ENCODE measurements around the gene C9orf72. TPM values are rescaled to one million over a fixed set of nuclear protein-coding genes. Genes with fewer than 3 reads are reported as not detected.

Gene C9orf72
- total RNA-seq, 1 donor from 2014 or later: 32.9 TPM

DNA sequence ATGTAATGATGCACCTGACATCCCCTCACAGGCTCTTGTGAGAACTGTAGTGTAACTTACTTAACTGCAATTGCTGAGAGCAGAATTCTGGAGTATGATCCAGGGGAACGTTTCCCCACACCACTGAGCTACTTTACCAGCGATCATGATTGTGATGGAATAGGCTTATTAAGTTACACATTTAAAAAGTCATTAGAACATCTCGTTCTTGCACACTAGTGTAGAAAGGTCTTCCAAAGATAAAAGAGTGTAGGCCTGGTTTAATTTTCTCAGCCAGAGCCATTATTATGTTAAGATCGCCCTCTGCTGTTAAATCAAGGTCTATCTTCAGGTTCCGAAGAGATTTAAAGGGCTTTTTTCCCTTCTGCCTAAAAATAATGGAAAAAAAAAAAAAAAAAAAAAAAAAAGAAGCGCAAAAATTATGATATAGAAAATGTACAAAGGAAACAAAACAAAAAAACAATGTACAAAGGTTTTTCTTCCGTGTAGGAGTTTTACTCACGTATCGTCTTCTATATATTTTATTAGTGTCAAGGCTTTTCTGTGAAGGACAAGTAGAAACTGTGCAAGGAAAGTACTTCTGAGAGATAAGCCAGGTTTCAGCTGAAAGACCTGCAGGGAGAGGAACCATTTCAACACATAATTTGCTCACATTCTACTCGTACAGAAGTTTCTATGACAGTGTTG lies 25.1 kb downstream of the C9orf72 start:
- Mint-ChIP-seq H3K9me3 (no peaks in the 10 kb centered on the region), H3K36me3 (ENCODE audit: low read depth) (peaks cover 12% of the 10 kb centered on the region), H3K4me1 (no peaks in the 10 kb centered on the region), H3K27ac (ENCODE audit: unreplicated experiment) (no peak overlapping the region), H3K27me3 (ENCODE audit: low read depth) (no peaks in the 10 kb centered on the region), H3K4me3 (no peak overlapping the region)
- TF ChIP-seq, protein P1, sequence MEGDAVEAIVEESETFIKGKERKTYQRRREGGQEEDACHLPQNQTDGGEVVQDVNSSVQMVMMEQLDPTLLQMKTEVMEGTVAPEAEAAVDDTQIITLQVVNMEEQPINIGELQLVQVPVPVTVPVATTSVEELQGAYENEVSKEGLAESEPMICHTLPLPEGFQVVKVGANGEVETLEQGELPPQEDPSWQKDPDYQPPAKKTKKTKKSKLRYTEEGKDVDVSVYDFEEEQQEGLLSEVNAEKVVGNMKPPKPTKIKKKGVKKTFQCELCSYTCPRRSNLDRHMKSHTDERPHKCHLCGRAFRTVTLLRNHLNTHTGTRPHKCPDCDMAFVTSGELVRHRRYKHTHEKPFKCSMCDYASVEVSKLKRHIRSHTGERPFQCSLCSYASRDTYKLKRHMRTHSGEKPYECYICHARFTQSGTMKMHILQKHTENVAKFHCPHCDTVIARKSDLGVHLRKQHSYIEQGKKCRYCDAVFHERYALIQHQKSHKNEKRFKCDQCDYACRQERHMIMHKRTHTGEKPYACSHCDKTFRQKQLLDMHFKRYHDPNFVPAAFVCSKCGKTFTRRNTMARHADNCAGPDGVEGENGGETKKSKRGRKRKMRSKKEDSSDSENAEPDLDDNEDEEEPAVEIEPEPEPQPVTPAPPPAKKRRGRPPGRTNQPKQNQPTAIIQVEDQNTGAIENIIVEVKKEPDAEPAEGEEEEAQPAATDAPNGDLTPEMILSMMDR (conservative IDR thresholded peaks at IDR 0.05): peak; percentile 73
- no peak for DNase-seq (ENCODE audit: low read depth, low spot score)

DNA sequence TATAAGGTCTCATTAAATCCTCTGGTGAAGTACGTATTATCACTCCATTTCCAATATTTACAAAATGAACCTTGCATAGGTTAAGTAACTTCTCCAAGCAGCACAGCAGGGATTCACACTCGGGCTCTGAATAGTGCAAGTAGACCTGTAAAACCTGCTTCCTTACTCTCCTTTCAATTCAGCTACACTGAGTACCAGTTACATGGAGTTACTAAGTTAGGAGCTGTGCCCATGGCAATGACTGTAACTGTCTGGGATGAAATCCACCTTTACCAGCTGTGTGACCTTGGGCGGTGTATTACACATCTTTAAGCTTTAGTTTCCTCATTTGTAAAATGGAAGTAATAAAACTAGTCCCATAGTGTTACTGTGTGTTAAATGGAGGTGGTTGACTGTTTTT lies 27.8 kb downstream of the C9orf72 start:
- Mint-ChIP-seq H3K4me3 (no peak overlapping the region), H3K9me3 (no peaks in the 10 kb centered on the region), H3K27me3 (ENCODE audit: low read depth) (no peaks in the 10 kb centered on the region), H3K4me1 (no peaks in the 10 kb centered on the region), H3K27ac (ENCODE audit: unreplicated experiment) (no peak overlapping the region), H3K36me3 (ENCODE audit: low read depth) (peaks cover 18% of the 10 kb centered on the region)
- DNase-seq (ENCODE audit: low read depth, low spot score): no peak
- TF ChIP-seq, protein P1 (conservative IDR thresholded peaks at IDR 0.05): no peak

DNA sequence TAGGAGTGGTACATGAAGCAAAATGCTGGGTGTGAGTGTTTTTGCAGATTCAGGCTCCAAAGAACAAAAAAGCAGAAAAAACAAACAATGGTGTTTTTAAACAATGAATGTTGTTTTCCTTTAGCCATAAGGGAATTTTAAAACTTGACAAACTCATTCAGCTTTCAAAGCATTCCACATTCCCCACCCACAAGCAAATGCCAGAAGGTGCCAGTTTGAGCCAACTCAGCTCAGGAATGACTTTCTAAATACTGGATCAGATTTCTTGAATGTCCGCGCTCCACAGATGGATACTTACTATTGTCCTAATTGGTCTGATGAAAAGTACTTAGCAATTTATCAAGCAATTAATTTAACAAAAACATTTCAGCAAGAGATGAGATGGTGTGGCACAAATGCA lies 30.8 kb downstream of the C9orf72 start:
- DNase-seq (ENCODE audit: low read depth, low spot score): no peak
- TF ChIP-seq, protein P1 (conservative IDR thresholded peaks at IDR 0.05): no peak
- H3K4me1 Mint-ChIP-seq: peaks cover 13% of the 10 kb centered on the region
- H3K4me3 Mint-ChIP-seq: no peak overlapping the region
- no peaks in the 10 kb centered on the region for H3K9me3 Mint-ChIP-seq
- H3K27me3 Mint-ChIP-seq (ENCODE audit: low read depth): no peaks in the 10 kb centered on the region
- H3K27ac Mint-ChIP-seq (ENCODE audit: unreplicated experiment): no peak overlapping the region
- peaks cover 15% of the 10 kb centered on the region for H3K36me3 Mint-ChIP-seq (ENCODE audit: low read depth)

DNA sequence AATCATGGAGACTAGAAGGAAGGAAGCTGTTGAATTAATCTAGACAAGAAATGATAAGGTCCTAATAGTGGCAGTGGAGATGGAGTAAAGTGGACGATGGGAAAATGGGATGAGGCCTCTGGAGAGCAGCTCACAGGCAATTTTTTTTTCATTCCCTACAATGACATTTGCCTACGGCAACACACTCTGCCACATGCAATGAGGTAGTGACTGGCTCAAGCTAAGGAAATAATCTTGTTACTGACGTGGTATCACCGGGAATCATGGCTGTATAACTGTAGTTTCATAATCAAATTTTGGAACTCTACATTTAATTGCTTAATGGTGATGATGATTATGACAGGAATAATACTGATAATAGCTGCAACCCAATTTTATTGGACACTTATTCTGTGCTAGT lies 31.5 kb downstream of the C9orf72 start:
- Mint-ChIP-seq H3K9me3 (no peaks in the 10 kb centered on the region), H3K27ac (ENCODE audit: unreplicated experiment) (no peak overlapping the region), H3K36me3 (ENCODE audit: low read depth) (peaks cover 18% of the 10 kb centered on the region), H3K27me3 (ENCODE audit: low read depth) (no peaks in the 10 kb centered on the region), H3K4me1 (peaks cover 21% of the 10 kb centered on the region), H3K4me3 (no peak overlapping the region)
- DNase-seq (ENCODE audit: low read depth, low spot score): no peak
- TF ChIP-seq, protein P1 (conservative IDR thresholded peaks at IDR 0.05): no peak

DNA sequence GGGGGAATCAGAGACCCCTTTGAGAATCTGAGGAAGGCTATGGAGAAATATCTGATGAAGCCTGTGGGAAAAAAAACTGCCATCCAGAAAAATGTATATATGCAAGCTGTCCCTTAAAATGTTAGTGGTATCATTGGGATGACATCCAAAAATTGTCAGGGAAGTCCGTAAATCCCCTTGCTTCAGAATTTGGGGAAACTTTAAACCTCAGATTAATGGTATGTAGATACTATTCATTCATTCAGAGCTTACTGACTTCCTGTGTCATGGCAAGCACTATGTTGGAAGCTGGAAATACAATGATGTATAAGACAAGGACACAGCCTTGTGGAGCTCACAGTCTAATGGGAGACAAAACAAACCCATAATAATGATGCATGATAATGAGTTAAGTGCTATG lies 32.8 kb downstream of the C9orf72 start:
- H3K36me3 Mint-ChIP-seq (ENCODE audit: low read depth): peaks cover 24% of the 10 kb centered on the region
- H3K27ac Mint-ChIP-seq (ENCODE audit: unreplicated experiment): no peak overlapping the region
- no peak overlapping the region for H3K4me3 Mint-ChIP-seq
- DNase-seq (ENCODE audit: low read depth, low spot score): no peak
- H3K4me1 Mint-ChIP-seq: peaks cover 31% of the 10 kb centered on the region
- TF ChIP-seq, protein P1 (conservative IDR thresholded peaks at IDR 0.05): no peak
- H3K27me3 Mint-ChIP-seq (ENCODE audit: low read depth): no peaks in the 10 kb centered on the region
- H3K9me3 Mint-ChIP-seq: no peaks in the 10 kb centered on the region

All from neural crest cell (in vitro differentiated cells).